ENCODE results near the gene GLCCI1.
A peak's percentile ranks its signal among the peaks of the same experiment; 100 is the strongest.
"Not testable (repeated sequence)": the region's sequence is repeated elsewhere in the genome, so short reads cannot be mapped to it uniquely, and the experiment has no call there.

GLCCI1 gene

DNA sequence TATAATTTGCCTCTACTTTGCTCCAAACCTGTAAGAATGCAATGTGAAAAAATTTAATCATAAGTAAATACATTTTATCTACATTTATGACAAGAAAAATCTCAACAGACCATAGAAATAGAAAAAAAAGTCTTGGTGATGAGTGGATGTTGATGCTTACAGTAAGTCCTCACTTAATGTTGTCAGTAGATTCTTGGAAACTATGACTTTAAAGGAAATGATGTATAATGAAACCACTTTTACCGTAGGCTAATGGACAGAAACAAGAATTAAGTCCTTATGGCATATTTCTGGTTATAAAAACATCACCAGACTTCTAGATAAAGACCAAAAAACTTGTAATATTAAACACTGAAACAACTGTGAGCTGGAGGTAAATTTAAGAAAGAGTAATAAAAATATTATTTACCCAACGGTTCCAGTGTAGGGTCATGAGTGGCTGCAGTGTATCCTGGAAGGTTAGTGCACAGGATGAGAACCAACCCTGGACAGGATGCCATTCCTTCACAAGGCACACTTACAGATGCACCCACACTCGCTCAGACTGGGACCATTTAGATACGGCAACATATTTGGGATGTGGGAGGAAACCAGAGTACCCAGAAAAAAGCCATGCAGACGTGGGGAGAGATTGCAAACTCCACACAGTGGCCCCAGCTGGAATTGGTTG lies 76.3 kb downstream of the GLCCI1 start:
- Mint-ChIP-seq H3K4me3 (peak overlapping the region; percentile 26), H3K36me3 (peaks cover 20% of the 10 kb centered on the region), H3K4me1 (peaks cover 69% of the 10 kb centered on the region), H3K9me3 (no peaks in the 10 kb centered on the region), H3K27ac (peak overlapping the region; percentile 89), H3K27me3 (no peaks in the 10 kb centered on the region)

DNA sequence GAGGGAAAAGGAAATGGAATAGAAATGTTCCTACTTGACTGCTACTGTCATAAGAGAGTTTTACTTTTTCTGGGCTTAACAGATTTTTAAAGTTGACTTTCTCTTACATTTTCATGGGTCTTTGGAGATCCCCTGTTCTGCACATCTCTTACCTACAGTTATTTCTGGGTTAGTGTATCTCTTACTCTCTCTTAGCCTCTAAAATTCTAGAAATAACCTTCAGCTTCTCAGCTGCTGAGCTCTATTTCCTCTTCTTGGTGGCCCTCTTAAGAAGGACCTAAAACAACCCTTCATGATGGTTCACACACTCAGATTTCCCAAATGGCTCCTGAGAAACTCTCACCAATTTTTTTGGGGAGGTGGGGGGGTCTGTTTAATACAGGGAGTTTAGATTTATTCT lies 79.5 kb downstream of the GLCCI1 start:
- not testable (repeated sequence) for H3K27me3 Mint-ChIP-seq, H3K9me3 Mint-ChIP-seq, H3K27ac Mint-ChIP-seq, H3K4me3 Mint-ChIP-seq
- H3K36me3 Mint-ChIP-seq: peaks cover 10% of the 10 kb centered on the region
- peaks cover 65% of the 10 kb centered on the region for H3K4me1 Mint-ChIP-seq

DNA sequence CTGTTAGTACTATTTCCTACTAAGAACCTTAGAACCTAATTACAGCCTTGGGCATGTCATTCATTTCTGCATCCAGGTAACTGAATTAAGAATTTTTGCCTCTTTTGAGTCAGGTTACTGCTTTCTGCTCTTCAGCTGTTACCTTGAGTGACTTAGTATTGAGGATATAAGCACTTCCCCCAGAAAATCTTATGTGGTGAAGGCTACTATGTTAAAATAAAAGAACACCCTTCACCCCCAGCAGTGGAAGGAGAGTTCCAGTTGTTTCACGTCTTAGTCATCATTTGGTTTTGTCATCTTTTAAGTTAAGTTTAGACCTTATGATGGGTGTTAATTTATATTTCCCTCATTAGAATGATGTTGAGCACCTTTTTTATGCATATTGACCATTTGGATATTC lies 82.8 kb downstream of the GLCCI1 start:
- no peaks in the 10 kb centered on the region for H3K27me3 Mint-ChIP-seq
- H3K36me3 Mint-ChIP-seq: peaks cover 8% of the 10 kb centered on the region
- H3K27ac Mint-ChIP-seq: no peak overlapping the region
- no peak overlapping the region for H3K4me3 Mint-ChIP-seq
- peaks cover 38% of the 10 kb centered on the region for H3K4me1 Mint-ChIP-seq
- H3K9me3 Mint-ChIP-seq: no peaks in the 10 kb centered on the region

DNA sequence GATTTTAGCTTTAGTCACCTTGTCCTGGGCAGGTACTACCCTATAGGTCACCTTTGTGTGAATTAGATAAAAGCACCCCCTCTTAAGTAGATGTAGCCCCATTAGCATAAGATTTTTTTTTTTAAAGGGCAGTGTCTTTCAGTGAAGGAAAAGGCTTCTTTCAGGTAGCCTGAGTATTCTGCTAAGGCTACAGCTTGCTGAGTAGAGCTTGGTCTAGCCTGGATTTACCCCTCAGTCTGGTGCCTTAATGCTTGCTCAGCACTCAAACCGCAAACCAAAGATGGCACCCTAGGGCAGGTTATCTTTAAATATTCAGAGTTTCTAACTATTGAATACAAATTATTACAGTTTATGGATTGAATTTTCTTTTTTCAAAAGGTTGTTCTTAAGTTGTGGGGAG lies 83.4 kb downstream of the GLCCI1 start:
- Mint-ChIP-seq H3K4me1 (peaks cover 36% of the 10 kb centered on the region), H3K27me3 (no peaks in the 10 kb centered on the region), H3K36me3 (peaks cover 11% of the 10 kb centered on the region), H3K9me3 (no peaks in the 10 kb centered on the region), H3K27ac (no peak overlapping the region), H3K4me3 (no peak overlapping the region)

DNA sequence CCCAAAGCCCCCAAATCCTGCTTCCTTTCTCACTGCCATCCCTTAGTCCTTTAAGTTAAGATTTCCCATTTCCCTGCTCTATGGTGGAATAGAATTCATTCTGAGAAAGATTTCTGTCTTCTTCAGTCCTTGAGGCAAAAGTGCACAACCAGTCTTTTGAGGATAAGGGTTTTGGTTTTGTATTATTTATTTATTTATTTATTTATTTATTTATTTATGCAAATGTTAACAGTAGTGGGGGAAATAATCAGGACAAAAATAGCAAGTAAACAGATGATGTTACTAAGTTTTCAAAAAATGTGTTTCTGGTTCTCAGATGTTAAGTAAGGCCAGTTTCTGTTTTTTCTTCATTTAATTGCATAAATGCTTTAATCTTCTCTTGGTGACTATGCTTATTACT lies 84.2 kb downstream of the GLCCI1 start:
- Mint-ChIP-seq H3K27ac (no peak overlapping the region), H3K4me1 (peaks cover 38% of the 10 kb centered on the region), H3K27me3 (no peaks in the 10 kb centered on the region), H3K9me3 (no peaks in the 10 kb centered on the region), H3K36me3 (peaks cover 11% of the 10 kb centered on the region), H3K4me3 (no peak overlapping the region)

DNA sequence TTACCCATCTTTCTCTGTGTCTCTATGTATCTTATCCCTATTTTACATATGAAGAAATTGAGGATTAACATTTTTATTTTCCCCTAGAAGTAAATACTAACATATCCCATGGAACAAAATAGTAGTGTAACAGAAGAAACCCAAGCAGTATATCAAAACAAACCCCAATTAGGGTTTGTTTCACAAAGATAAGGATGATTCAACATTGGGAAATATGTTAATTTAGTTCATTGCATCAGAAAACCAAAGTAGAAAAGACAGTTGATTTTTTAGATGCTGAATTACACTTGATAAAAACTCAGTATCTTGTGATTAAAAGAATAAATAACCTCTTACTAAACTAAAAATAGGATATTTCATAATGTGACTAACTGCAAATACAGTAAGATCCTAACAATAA lies 87.8 kb downstream of the GLCCI1 start:
- Mint-ChIP-seq H3K27me3 (no peaks in the 10 kb centered on the region), H3K36me3 (peaks cover 12% of the 10 kb centered on the region), H3K9me3 (no peaks in the 10 kb centered on the region), H3K4me3 (no peak overlapping the region), H3K4me1 (peaks cover 32% of the 10 kb centered on the region), H3K27ac (peak overlapping the region; percentile 82)

DNA sequence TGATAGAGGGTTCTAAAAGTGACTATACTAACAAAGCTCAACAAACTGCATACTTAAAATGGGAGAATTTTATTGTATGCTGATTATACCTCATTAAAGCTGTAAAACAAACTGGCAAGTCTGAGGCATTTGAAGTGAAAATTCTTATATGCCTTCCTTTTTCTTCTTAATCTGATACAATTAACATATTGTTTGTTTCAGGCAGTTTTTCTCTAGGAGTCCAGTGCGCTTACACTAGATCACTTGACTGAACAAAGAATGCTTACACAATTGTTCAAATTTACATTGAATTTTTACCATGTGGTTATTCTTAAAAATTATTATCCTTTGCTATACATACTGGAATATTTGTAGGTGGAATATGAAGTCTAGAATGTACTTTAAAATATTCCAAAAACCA lies 89.0 kb downstream of the GLCCI1 start:
- no peak overlapping the region for H3K4me3 Mint-ChIP-seq
- H3K27ac Mint-ChIP-seq: peak overlapping the region; percentile 35
- peaks cover 13% of the 10 kb centered on the region for H3K36me3 Mint-ChIP-seq
- no peaks in the 10 kb centered on the region for H3K27me3 Mint-ChIP-seq
- no peaks in the 10 kb centered on the region for H3K9me3 Mint-ChIP-seq
- H3K4me1 Mint-ChIP-seq: peaks cover 25% of the 10 kb centered on the region

DNA sequence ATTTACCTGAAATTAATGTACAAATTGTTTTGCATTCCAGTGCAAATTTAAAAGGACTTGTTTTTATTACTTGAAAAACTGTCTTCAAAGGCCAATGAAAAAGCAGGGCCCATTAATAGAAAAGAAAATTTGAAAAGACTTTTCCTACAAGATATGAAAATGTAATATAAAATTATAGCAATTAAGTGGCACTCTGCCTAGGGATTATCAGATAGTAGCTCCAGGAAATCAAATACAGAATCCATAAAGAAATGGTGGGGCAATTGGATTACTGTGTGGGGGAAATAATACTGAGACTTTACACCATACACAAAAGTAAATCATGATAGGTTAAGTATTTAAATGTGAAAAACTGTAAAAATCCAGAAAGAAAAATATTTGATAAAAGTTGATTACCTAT lies 89.7 kb downstream of the GLCCI1 start:
- H3K4me3 Mint-ChIP-seq: no peak overlapping the region
- H3K27me3 Mint-ChIP-seq: no peaks in the 10 kb centered on the region
- H3K36me3 Mint-ChIP-seq: peaks cover 18% of the 10 kb centered on the region
- H3K4me1 Mint-ChIP-seq: peaks cover 25% of the 10 kb centered on the region
- no peak overlapping the region for H3K27ac Mint-ChIP-seq
- H3K9me3 Mint-ChIP-seq: no peaks in the 10 kb centered on the region

DNA sequence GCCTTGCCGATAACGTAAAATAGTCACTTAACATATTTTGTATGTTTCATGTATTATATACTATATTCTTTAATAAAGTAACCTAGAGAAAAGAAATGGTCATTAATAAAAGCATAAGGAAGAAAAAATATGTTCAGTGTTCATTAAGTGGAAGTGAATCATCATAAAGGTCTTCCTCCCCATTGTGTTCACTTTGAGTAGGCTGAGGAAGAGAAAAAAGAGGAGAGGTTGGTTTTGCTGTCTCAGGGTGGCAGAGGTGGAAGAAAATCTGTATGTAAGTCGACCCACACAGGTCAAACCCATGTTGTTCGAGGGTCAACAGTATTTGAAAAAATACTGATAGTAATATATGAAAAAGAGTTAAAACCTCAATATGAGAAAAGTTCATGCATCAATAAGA lies 90.3 kb downstream of the GLCCI1 start:
- no peak overlapping the region for H3K27ac Mint-ChIP-seq
- no peaks in the 10 kb centered on the region for H3K27me3 Mint-ChIP-seq

DNA sequence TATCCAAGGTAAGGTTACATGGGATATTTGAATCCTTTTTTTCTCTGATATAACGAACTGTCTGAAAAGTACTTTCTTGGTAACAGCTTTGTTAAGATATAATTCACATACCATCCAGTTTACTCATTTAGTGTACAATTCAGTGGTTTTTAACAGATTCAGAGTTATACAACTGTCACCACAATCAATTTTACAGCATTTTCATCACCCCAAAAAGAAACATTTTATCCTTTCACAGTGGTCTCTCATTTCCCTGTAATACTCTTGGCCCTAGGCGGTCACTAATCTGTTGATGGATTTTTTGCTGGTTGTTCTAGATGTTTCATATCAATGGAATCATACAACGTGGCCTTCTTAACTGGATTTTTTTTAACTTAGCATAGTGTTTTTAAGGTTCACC lies 91.6 kb downstream of the GLCCI1 start:
- H3K9me3 Mint-ChIP-seq: no peaks in the 10 kb centered on the region
- no peak overlapping the region for H3K4me3 Mint-ChIP-seq
- no peaks in the 10 kb centered on the region for H3K27me3 Mint-ChIP-seq
- H3K4me1 Mint-ChIP-seq: peaks cover 39% of the 10 kb centered on the region
- H3K27ac Mint-ChIP-seq: no peak overlapping the region
- peaks cover 28% of the 10 kb centered on the region for H3K36me3 Mint-ChIP-seq

More for the DNA sequence above, 90.3 kb downstream of the GLCCI1 start:
- peaks cover 28% of the 10 kb centered on the region for H3K4me1 Mint-ChIP-seq
- no peaks in the 10 kb centered on the region for H3K9me3 Mint-ChIP-seq
- H3K4me3 Mint-ChIP-seq: no peak overlapping the region
- peaks cover 20% of the 10 kb centered on the region for H3K36me3 Mint-ChIP-seq

DNA sequence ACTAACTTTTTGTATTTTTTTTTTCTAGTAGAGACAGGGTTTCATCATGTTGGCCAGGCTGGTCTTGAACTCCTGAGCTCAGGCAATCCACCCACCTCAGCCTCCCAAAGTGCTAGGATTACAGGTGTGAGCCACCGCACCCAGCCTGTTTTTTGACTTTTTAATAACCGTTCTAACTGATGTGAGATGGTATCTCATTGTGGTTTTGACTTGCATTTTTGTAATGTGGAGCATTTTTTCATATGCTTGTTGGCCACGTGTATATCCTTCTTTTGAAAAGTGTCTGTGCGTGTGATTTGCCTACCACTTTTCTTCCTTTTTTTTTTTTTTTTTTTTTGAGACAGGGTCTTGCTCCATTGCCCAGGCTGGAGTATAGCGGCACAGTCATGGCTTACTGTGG lies 94.7 kb downstream of the GLCCI1 start:
- not testable (repeated sequence) for H3K27me3 Mint-ChIP-seq, H3K27ac Mint-ChIP-seq, H3K4me3 Mint-ChIP-seq, H3K9me3 Mint-ChIP-seq
- H3K36me3 Mint-ChIP-seq: peaks cover 25% of the 10 kb centered on the region
- peaks cover 33% of the 10 kb centered on the region for H3K4me1 Mint-ChIP-seq

DNA sequence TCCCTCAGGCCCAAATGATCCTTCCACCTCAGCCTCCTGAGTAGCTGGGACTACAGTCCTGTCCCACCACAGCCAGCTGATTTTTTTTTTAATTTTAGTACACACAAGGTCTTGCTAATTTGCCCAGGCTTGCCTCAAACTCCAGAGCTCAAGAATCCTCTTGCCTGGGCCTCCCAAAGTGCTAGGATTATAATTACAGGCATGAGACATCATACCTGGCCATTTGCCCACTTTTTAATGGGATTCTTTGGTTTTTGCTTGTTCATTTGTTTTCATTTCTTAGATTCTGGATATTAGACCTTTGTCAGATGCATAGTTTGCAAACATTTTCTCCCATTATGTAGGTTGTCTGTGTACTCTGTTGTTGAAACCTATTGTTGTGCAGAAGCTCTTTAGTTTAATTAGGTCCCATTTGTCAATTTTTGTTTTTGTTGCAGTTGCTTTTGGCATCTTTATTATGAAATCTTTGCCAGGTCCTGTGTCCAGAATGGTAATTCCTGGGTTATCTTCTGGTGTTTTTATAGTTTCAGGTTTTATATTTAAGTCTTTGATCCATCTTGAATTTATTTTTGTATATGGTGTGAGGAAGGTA lies 95.2 kb downstream of the GLCCI1 start:
- Mint-ChIP-seq H3K36me3 (peaks cover 29% of the 10 kb centered on the region), H3K4me3 (no peak overlapping the region), H3K27ac (no peak overlapping the region), H3K27me3 (no peaks in the 10 kb centered on the region), H3K4me1 (peaks cover 34% of the 10 kb centered on the region), H3K9me3 (no peaks in the 10 kb centered on the region)

DNA sequence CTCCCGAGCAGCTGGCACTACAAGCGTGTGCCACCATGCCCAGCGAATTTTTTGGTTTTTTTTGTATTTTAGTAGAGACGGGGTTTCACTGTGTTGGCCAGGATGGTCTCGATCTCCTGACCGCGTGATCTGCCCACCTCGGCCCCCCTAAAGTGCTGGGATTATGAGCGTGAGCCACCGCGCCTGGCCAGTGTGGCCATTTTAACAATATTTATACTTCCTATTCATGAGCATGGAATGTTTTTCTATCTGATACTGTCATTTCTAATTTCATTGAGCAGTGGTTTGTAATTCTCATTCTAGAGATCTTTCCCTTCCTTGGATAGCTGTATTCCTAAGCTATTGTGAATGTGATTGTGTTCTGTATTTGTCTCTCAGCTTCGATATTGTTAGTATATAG lies 96.2 kb downstream of the GLCCI1 start:
- H3K27me3 Mint-ChIP-seq: no peaks in the 10 kb centered on the region
- H3K9me3 Mint-ChIP-seq: no peaks in the 10 kb centered on the region
- no peak overlapping the region for H3K27ac Mint-ChIP-seq
- peaks cover 31% of the 10 kb centered on the region for H3K4me1 Mint-ChIP-seq
- H3K4me3 Mint-ChIP-seq: no peak overlapping the region
- H3K36me3 Mint-ChIP-seq: peaks cover 26% of the 10 kb centered on the region

DNA sequence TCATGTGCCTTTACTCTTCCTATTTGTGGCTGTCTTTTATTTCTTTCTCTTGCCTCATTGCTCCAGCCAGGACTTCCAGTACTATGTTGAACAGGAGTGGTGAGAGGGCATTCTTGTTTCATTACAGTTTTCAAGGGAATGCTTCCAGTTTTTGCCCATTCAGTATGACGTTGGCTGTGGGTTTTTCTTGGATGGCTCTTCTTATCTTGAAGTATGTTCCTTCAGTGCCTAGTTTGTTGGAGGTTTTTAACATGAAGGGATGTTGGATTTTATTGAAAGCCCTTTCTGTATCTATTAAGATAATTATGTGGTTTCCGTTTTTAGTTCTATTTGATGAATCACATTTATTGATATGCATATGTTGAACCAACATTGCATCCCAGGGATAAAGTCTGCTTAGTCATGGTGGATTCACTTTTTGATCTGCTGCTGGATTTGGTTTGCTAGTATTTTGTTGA lies 96.8 kb downstream of the GLCCI1 start:
- no peak overlapping the region for H3K4me3 Mint-ChIP-seq
- H3K27ac Mint-ChIP-seq: no peak overlapping the region
- no peaks in the 10 kb centered on the region for H3K9me3 Mint-ChIP-seq
- H3K4me1 Mint-ChIP-seq: peaks cover 31% of the 10 kb centered on the region
- H3K36me3 Mint-ChIP-seq: peaks cover 26% of the 10 kb centered on the region
- no peaks in the 10 kb centered on the region for H3K27me3 Mint-ChIP-seq

DNA sequence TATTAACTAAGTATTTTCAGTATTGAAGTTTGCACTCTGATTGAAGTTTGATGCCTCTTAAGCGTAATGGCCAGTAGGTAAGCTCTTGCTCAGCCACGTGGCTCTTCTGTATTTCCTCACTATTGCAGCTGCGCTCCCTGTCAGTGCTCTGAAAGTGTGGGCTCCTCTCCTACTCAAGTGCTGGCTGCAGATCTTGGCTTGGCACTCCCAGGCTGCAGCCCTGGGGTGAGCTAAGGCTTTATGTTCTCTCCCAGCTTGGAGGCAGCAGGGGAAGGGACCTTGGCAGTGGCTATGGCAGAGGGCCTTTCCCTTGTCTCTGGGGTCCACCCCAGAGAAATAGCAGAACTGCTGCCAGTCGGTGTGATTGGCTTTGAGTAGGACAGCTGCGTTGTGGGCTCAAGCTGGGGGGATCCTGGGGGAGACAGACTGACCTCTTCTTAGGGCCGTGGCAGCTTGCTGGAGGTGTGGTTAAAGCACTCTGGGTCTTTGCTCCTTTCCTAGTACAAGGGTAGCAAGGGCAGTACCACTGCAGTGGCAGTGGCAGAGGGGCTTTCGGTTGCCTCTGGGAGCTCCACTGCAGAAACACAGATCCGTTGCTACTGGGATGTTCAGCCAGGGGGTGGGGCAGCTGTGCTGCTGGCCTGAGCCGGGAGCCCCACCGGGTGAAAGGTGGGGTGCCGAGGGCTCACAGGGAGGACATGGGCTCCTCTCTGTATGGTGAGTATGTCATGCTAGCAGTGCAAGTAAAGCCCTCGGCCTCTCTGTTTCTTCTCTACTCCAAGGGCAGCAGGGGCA lies 100.5 kb downstream of the GLCCI1 start:
- Mint-ChIP-seq H3K4me3 (no peak overlapping the region), H3K4me1 (peaks cover 45% of the 10 kb centered on the region), H3K9me3 (no peaks in the 10 kb centered on the region), H3K36me3 (peaks cover 38% of the 10 kb centered on the region), H3K27ac (no peak overlapping the region), H3K27me3 (no peaks in the 10 kb centered on the region)
